Tibial nerve (tissue), 4 donors: Measurements from ENCODE around the gene TMEM131L. TPM values are rescaled to one million over a fixed set of nuclear protein-coding genes. Genes with fewer than 3 reads are reported as not detected.

Experiments used
- DNase-seq, 2 donors: peaks; one replicate each; pipeline ENCODE4 v3.0.0-alpha.2; 2019; ENCODE audit warnings: low spot score in 2 of 2
- H3K27ac ChIP-seq, 4 donors: fragments of 200-600 bp; sonication (generic) in 3 of 4; one replicate each; pipeline ENCODE4 v1.5.1; 2017 to 2019; ENCODE audit warnings: mild to moderate bottlenecking in 1 of 4
- H3K27me3 ChIP-seq, 2 donors: fragments of 200-600 bp; sonication (generic) in 1 of 2; one replicate each; pipeline versions ENCODE4 v1.5.1 to v1.6.0; 2017 to 2019
- H3K36me3 ChIP-seq, 3 donors: fragments of 200-600 bp; sonication (generic); one replicate each; pipeline ENCODE4 v1.5.1; 2018 to 2019
- H3K4me1 ChIP-seq, 4 donors: fragments of 200-600 bp; sonication (generic) in 3 of 4; one replicate each; pipeline ENCODE4 v1.5.1; 2017 to 2019
- H3K4me3 ChIP-seq, 4 donors: fragments of 200-600 bp; sonication (generic) in 3 of 4; one replicate each; pipeline ENCODE4 v1.5.1; 2017 to 2019; ENCODE audit warnings: mild to moderate bottlenecking in 1 of 4, moderate library complexity in 1 of 4
- H3K9me3 ChIP-seq, 4 donors: fragments of 200-600 bp; sonication (generic) in 3 of 4; one replicate each; pipeline ENCODE4 v1.5.1; 2017 to 2019
- EP300 ChIP-seq, 2 donors: sonication (generic); formaldehyde crosslinking; IDR thresholded peaks; one replicate each; pipeline ENCODE4 v1.6.1; 2017; ENCODE audit warnings: antibody characterized with exemption in 2 of 2, mild to moderate bottlenecking in 1 of 2
- POLR2A ChIP-seq, 2 donors: fragments of 450-650 bp; IDR thresholded peaks; one replicate each; pipeline ENCODE4 v1.6.1; 2017; ENCODE audit warnings: antibody characterized with exemption in 2 of 2, mild to moderate bottlenecking in 2 of 2, moderate library complexity in 2 of 2
- WGBS, 2 donors: methylation state at CpG; one replicate each; pipeline ENCODE4 v1.1.5; 2018; 5-methylcytosine and 5-hydroxymethylcytosine counted together
- total RNA-seq, 4 donors: library from RNA; depleted of rRNA; stranded (reverse); fragments of >200 nt; gene quantifications; one replicate each; pipeline ENCODE4 v1.1.0, GENCODE V29; 2016
- TF ChIP-seq, protein P1 (sequence below), 5 experiments: fragments of 200-600 bp in 3 of 5; fragments of 450-650 bp in 2 of 5; sonication (generic) in 3 of 5; IDR thresholded peaks; one replicate each; pipeline ENCODE4 v1.5.1; 2016 to 2019; ENCODE audit warnings: antibody characterized with exemption in 5 of 5, mild to moderate bottlenecking in 3 of 5, moderate library complexity in 2 of 5

The TMEM131L gene
- total RNA-seq, 4 donors from 2014 or later = 8.7 to 19.9 (median 12.1) TPM

DNA sequence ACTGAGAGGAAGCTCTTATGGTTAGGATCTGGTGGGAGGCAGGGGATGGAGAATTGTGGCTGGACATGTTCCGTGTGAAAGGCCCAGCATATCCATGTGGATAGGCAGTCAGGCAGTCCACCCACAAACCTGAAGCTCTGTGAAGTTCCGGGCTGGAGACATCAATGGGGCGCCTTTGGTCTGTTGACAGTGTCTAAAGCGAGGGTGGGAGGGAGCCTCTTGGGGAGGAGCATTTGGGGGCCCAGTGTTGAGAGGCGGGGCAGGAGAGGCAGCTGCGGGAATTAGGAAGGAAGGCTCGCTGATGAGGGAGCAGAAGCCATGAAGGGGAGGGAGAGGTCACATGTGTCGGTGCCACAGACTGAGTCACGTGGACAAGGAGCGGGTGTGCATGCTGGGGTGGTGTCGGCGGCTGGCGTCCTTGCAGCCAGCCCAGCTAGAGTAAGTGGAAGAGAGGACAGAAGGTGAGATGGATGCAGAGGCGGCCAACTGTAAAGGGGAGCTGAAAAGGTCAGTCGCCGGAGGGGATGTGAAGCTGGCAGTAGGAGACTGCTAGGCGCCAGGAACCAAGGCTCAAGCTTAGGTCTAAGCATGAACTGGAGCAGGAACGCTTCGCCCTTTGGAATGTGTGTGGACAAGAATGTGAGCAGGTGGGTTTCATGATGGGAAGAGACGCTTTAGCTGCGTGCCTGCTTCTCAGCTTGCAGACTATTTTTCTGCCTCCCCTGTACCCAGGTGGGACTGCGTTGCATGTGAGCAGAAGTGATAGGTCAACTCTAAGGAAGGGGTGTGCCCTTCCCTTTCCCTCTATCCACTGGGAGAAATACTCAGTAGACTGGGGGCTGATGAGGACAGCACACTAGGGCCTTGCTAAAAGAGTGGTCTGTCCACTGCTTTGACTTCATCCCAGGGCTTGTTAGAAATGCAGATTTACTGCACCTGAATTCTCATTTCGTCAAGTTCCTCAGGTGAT is 174.0 kb downstream of the TMEM131L start:
- Histone ChIP-seq H3K4me1 (no peaks in the 10 kb centered on the region), H3K36me3 (peaks cover 0 to 27% (median 0%) of the 10 kb centered on the region in 3 donors), H3K27ac (no peak overlapping the region), H3K4me3 (no peak overlapping the region), H3K9me3 (peaks cover 0 to under 1% (median 0%) of the 10 kb centered on the region in 4 donors), H3K27me3 (no peaks in the 10 kb centered on the region)
- TF ChIP-seq EP300 (IDR thresholded peaks at IDR 0.05) = no peak
- no peak for TF ChIP-seq POLR2A (IDR thresholded peaks at IDR 0.05)
- TF ChIP-seq, protein P1, sequence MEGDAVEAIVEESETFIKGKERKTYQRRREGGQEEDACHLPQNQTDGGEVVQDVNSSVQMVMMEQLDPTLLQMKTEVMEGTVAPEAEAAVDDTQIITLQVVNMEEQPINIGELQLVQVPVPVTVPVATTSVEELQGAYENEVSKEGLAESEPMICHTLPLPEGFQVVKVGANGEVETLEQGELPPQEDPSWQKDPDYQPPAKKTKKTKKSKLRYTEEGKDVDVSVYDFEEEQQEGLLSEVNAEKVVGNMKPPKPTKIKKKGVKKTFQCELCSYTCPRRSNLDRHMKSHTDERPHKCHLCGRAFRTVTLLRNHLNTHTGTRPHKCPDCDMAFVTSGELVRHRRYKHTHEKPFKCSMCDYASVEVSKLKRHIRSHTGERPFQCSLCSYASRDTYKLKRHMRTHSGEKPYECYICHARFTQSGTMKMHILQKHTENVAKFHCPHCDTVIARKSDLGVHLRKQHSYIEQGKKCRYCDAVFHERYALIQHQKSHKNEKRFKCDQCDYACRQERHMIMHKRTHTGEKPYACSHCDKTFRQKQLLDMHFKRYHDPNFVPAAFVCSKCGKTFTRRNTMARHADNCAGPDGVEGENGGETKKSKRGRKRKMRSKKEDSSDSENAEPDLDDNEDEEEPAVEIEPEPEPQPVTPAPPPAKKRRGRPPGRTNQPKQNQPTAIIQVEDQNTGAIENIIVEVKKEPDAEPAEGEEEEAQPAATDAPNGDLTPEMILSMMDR (IDR thresholded peaks at IDR 0.05) = no peak
- no peak for DNase-seq
- WGBS, 2 donors = 76 to 78% methylated on average over 23 of the region's 23 CpGs

DNA sequence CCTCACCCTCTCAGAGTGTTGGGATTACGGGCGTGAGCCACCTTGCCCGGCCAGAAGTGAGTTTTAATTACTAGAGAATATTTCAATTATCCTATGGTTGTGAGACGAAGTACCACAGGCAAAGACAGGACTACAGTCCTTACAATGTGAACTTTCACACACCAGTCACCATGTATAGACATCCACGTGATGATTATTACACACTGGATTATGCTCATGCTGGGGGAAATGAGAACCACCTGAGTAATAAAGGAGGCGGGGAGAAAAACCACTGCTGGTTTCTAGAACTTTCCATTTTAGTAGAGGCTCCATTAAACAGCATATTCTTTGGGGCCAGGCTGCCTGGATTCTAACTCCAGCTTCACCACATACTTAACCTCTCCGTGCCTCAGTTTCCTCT is 175.4 kb downstream of the TMEM131L start:
- Histone ChIP-seq H3K27me3 (no peaks in the 10 kb centered on the region), H3K9me3 (peaks cover 0 to 4% (median 0%) of the 10 kb centered on the region in 4 donors), H3K4me1 (no peaks in the 10 kb centered on the region), H3K36me3 (peaks cover 0 to 13% (median 0%) of the 10 kb centered on the region in 3 donors), H3K27ac (no peak overlapping the region), H3K4me3 (no peak overlapping the region)
- TF ChIP-seq EP300 (IDR thresholded peaks at IDR 0.05) (no peak), POLR2A (IDR thresholded peaks at IDR 0.05) (no peak)
- TF ChIP-seq, protein P1 (IDR thresholded peaks at IDR 0.05) = no peak
- WGBS, 2 donors = 82% methylated on average over 7 of the region's 7 CpGs
- no peak for DNase-seq

DNA sequence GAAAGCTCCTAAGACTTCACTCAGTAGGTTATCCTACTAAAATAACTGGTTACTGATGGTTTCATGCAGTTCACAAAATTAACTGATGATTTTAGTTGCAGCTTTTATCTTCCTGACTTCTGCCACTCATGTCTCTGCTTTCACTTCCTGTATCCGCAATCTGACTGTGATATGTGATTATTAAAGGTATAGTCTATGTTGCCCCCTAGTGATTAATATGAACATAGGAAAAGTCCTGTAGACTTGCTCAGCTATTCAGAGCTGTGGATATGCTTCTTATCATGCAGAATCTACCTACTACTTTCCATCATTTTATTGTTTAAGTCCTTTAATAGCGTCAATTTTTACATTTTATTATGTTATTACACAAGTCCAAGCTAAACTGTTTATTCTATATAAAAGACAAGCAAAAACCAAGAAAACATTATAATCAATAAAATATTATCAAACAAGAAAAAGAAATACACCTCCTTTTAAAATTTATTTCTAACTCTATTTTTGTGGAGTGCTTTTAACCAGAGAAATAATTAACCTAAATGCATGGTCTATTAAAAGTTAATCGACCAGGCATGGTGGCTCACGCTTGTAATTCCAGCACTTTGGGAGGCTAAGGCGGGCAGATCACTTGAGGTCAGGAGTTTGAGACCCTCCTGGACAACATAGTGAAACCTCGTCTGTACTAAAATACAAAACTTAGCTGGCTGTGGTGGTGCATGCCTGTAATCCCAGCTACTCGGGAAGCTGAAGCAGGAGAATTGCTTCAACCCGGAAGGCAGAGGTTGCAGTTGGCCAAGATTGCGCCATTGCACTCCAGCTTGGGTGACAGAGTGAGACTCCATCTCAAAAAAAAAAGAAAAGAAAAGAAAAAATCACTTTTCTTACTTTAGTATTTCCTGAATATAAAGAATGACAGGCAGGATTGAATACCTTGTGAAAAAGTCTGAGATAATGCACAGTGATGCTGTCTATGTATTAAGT is 177.5 kb downstream of the TMEM131L start:
- no peaks in the 10 kb centered on the region for H3K4me1 ChIP-seq
- H3K9me3 ChIP-seq = peaks cover 0 to 4% (median 0%) of the 10 kb centered on the region in 4 donors
- TF ChIP-seq, protein P1 (IDR thresholded peaks at IDR 0.05) = peak in 4 of 5 experiments; percentile 18 to 44 (median 26)
- no peak for TF ChIP-seq POLR2A (IDR thresholded peaks at IDR 0.05)
- TF ChIP-seq EP300 (IDR thresholded peaks at IDR 0.05) = no peak
- H3K4me3 ChIP-seq = no peak overlapping the region
- 80% methylated on average over 9 of the region's 9 CpGs for WGBS, 2 donors
- H3K36me3 ChIP-seq = no peaks in the 10 kb centered on the region
- no peak for DNase-seq
- H3K27me3 ChIP-seq = no peaks in the 10 kb centered on the region
- no peak overlapping the region for H3K27ac ChIP-seq

DNA sequence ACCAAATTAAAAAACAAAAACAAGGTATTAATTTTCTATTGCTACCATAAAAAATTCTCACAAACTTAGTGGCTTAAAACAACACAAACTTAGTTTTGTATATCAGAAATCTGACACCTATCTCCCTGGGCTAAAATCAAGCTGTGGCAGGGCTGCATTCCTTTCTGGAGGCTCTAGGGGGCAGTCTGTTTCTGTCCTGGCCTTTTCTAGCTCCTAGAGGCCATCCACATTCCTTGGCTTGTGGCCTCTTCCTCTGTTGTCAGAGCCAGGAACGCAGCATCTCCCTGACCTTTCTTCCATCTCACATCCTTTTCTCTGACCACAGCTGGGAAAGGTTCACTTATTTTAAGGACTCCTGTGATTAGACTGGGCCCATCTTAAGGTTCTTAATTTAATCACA is 179.0 kb downstream of the TMEM131L start:
- no peaks in the 10 kb centered on the region for H3K36me3 ChIP-seq
- no peaks in the 10 kb centered on the region for H3K27me3 ChIP-seq
- no peak for DNase-seq
- H3K9me3 ChIP-seq = peaks cover 0 to 4% (median 0%) of the 10 kb centered on the region in 4 donors
- no peak overlapping the region for H3K27ac ChIP-seq
- H3K4me1 ChIP-seq = no peaks in the 10 kb centered on the region
- H3K4me3 ChIP-seq = no peak overlapping the region
- TF ChIP-seq POLR2A (IDR thresholded peaks at IDR 0.05) (no peak), EP300 (IDR thresholded peaks at IDR 0.05) (no peak)
- TF ChIP-seq, protein P1 (IDR thresholded peaks at IDR 0.05) = no peak
- WGBS, 2 donors = 78 to 81% methylated on average over 1 of the region's 1 CpG
